Loucy (cell line): ENCODE data around the gene SAMD14.

Source experiments
- H2AFZ ChIP-seq: fragments of 200-600 bp; sonication (generic); 2 replicates; pipeline ENCODE4 v1.6.0; 2016; ENCODE audit warnings: antibody characterized with exemption, mild to moderate bottlenecking, low read length, moderate library complexity
- H3F3A ChIP-seq: fragments of 200-600 bp; 2 replicates; pipeline ENCODE4 v1.6.0; 2016; ENCODE audit warnings: antibody characterized with exemption, low read depth, mild to moderate bottlenecking
- H3K27me3 ChIP-seq: fragments of 200-600 bp; sonication (generic); 2 replicates; pipeline ENCODE4 v1.6.1; 2014; ENCODE audit warnings: low read length, mild to moderate bottlenecking; ENCODE audit not compliant: insufficient read depth, poor library complexity, severe bottlenecking
- H3K36me3 ChIP-seq: fragments of 200-600 bp; sonication (generic); 2 replicates; pipeline ENCODE4 v1.6.1; 2016; ENCODE audit warnings: low read length; ENCODE audit not compliant: insufficient read depth
- H3K4me1 ChIP-seq: fragments of 200-600 bp; sonication (generic); 2 replicates; pipeline ENCODE4 v1.5.1; 2014; ENCODE audit warnings: low read length, mild to moderate bottlenecking; ENCODE audit not compliant: insufficient read depth, poor library complexity, severe bottlenecking
- H3K4me2 ChIP-seq: fragments of 200-600 bp; sonication (generic); 2 replicates; pipeline ENCODE4 v1.6.0; 2014; ENCODE audit warnings: antibody characterized with exemption, low read length, low read depth, mild to moderate bottlenecking; ENCODE audit not compliant: poor library complexity, severe bottlenecking
- H3K4me3 ChIP-seq: fragments of 200-600 bp; sonication (generic); 2 replicates; pipeline ENCODE4 v1.5.1; 2014; ENCODE audit warnings: low read length, mild to moderate bottlenecking, mixed read lengths; ENCODE audit not compliant: poor library complexity, severe bottlenecking
- H3K79me2 ChIP-seq: fragments of 200-600 bp; sonication (generic); 2 replicates; pipeline ENCODE4 v1.6.1; 2014; ENCODE audit warnings: low read length; ENCODE audit not compliant: insufficient read depth
- H3K9ac ChIP-seq: fragments of 200-600 bp; sonication (generic); 2 replicates; pipeline ENCODE4 v1.6.0; 2014; ENCODE audit warnings: mild to moderate bottlenecking, low read depth, low read length, moderate library complexity; ENCODE audit not compliant: poor library complexity, severe bottlenecking
- H3K9me2 ChIP-seq: fragments of 200-600 bp; sonication (generic); replicated peaks from 2 replicates; pipeline ENCODE4 v1.6.1; 2016; ENCODE audit warnings: low read depth, low read length, mixed read lengths
- H3K9me3 ChIP-seq: fragments of 200-600 bp; sonication (generic); 2 replicates; pipeline ENCODE4 v1.6.1; 2014; ENCODE audit warnings: mild to moderate bottlenecking, antibody characterized with exemption, low read length, low read depth; ENCODE audit not compliant: insufficient read depth
- H4K20me1 ChIP-seq: fragments of 200-600 bp; sonication (generic); 2 replicates; pipeline ENCODE4 v1.6.0; 2014; ENCODE audit warnings: antibody characterized with exemption, low read length, mild to moderate bottlenecking; ENCODE audit not compliant: insufficient read depth, poor library complexity, severe bottlenecking
- EZH2phosphoT487 ChIP-seq: fragments of 200-600 bp; IDR thresholded peaks from 2 replicates; pipeline ENCODE4 v1.6.1; 2018; ENCODE audit warnings: antibody characterized with exemption, mild to moderate bottlenecking, moderate library complexity, borderline replicate concordance
- TF ChIP-seq, protein P1 (sequence below): fragments of 200-600 bp; sonication (generic); conservative IDR thresholded peaks from 2 replicates; pipeline ENCODE4 v1.5.1; 2014; ENCODE audit warnings: mild to moderate bottlenecking, antibody characterized with exemption, low read length

Gene SAMD14

DNA sequence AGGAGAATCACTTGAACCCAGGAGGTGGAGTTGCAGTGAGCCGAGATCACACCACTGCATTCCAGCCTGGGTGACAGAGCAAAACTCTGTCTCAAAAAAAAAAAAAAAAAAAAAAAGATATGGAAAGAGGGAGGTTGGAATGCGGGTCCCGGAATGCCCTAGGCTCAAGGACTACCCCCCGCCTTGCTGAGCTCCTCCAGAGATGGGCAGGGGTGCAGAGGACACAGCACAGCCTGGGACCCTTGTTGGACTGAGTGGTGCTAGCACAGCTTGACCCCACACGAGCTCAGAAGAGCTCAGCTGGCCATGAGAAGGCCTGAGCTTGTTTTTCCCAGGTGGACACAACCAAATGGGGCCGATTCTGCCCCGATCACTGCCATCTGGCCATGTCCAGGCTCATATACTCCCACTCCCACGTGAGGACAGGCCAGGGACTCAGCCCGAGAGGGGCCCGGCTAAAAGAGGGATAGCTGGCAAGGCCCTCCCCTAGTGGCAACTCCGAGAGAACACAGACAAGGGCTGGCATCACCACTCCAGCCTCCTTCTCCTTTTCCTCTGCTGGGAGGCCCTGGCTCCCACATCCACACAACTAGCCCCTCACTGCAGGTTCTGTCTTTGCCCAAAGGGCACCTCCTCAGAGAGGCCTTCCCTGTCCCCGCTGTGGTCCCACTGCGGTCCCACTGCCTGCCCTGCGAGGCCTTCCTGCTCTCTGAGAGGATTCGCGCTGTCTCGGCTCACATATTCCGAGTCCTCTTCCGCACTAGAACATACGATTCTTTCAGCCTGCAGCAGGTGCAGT lies 46.8 kb upstream of the SAMD14 start:
- Histone ChIP-seq H3K36me3 (no peaks in the 10 kb centered on the region), H3K9me3 (no peaks in the 10 kb centered on the region), H3F3A (no peaks in the 10 kb centered on the region), H2AFZ (no peak overlapping the region), H3K9ac (no peak overlapping the region), H3K4me3 (no peak overlapping the region), H3K79me2 (no peaks in the 10 kb centered on the region), H3K4me1 (no peaks in the 10 kb centered on the region), H3K4me2 (no peak overlapping the region), H3K9me2 (no peaks in the 10 kb centered on the region), H3K27me3 (no peaks in the 10 kb centered on the region), H4K20me1 (no peaks in the 10 kb centered on the region)
- TF ChIP-seq, protein P1, sequence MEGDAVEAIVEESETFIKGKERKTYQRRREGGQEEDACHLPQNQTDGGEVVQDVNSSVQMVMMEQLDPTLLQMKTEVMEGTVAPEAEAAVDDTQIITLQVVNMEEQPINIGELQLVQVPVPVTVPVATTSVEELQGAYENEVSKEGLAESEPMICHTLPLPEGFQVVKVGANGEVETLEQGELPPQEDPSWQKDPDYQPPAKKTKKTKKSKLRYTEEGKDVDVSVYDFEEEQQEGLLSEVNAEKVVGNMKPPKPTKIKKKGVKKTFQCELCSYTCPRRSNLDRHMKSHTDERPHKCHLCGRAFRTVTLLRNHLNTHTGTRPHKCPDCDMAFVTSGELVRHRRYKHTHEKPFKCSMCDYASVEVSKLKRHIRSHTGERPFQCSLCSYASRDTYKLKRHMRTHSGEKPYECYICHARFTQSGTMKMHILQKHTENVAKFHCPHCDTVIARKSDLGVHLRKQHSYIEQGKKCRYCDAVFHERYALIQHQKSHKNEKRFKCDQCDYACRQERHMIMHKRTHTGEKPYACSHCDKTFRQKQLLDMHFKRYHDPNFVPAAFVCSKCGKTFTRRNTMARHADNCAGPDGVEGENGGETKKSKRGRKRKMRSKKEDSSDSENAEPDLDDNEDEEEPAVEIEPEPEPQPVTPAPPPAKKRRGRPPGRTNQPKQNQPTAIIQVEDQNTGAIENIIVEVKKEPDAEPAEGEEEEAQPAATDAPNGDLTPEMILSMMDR, result no peak; the same call in 1 of the 2 replicates
- no peak for TF ChIP-seq EZH2phosphoT487

DNA sequence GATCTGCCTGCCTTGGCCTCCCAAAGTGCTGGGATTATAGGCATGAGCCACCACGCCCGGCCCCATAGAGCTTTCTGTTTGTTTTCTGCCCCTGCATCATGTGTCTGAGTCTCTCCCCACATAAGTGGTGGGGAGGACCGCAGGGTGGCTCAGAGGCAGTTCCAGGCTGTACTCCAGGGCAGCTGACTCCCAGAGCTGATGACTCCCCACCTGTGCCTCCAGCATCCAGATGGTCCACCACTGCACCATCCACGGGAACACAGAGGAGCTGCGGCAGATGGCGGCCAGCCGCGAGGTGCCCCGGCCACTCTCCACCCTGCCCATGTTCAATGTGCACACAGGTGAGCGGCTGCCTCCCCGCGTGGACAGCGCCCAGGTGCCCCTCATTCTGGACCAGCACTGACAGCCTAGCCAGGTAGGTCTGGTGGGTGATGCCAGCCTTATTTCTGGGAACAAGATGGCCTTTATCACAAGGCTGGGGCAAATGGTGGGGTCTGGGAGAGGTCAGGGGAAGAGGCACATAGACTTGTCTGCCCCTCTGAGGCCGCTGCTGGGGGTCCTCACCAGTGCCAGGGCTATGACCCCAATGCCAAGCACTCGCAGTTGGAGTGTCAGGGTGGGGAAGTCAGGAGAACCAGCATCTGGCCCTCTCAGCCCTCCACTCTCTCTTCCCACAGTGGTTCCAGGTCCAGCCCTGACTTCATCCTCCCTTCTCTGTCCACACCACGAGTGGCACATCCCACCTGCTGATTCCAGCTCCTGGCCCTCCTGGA lies 45.3 kb upstream of the SAMD14 start:
- H3K9me2 ChIP-seq, result no peaks in the 10 kb centered on the region
- TF ChIP-seq, protein P1, result no peak
- no peak for TF ChIP-seq EZH2phosphoT487
- no peaks in the 10 kb centered on the region for H3K9me3 ChIP-seq
- no peak overlapping the region for H3K9ac ChIP-seq
- no peaks in the 10 kb centered on the region for H3K79me2 ChIP-seq
- no peak overlapping the region for H2AFZ ChIP-seq
- no peak overlapping the region for H3K4me2 ChIP-seq
- no peaks in the 10 kb centered on the region for H3K27me3 ChIP-seq
- no peaks in the 10 kb centered on the region for H4K20me1 ChIP-seq
- no peaks in the 10 kb centered on the region for H3F3A ChIP-seq
- H3K36me3 ChIP-seq, result no peaks in the 10 kb centered on the region
- no peak overlapping the region for H3K4me3 ChIP-seq
- no peaks in the 10 kb centered on the region for H3K4me1 ChIP-seq

DNA sequence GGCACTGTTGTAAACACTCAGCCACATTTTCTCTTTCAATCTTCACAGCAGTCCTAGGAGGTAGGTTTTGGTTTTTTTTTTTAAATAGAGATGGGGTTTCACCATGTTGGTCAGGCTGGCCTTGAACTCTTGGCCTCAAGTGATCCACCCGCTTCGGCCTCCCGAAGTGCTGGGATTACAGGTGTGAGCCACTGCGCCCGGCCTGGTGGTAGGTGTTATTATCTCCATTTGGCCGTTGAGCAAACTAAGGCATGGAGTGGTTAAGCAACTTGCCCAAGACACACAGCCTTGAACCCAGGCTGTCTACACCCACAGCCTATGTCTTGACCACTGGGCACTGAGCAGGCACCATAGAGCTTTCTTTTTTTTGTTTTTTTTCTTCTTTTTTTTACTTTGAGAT lies 44.5 kb upstream of the SAMD14 start:
- H2AFZ ChIP-seq, result no peak overlapping the region
- H3K9me3 ChIP-seq, result no peaks in the 10 kb centered on the region
- H4K20me1 ChIP-seq, result no peaks in the 10 kb centered on the region
- H3K79me2 ChIP-seq, result no peaks in the 10 kb centered on the region
- H3K4me2 ChIP-seq, result no peak overlapping the region
- H3K9me2 ChIP-seq, result no peaks in the 10 kb centered on the region
- H3F3A ChIP-seq, result no peaks in the 10 kb centered on the region
- TF ChIP-seq, protein P1, result no peak
- no peak for TF ChIP-seq EZH2phosphoT487
- H3K4me1 ChIP-seq, result no peaks in the 10 kb centered on the region
- no peaks in the 10 kb centered on the region for H3K27me3 ChIP-seq
- H3K9ac ChIP-seq, result no peak overlapping the region
- no peak overlapping the region for H3K4me3 ChIP-seq
- no peaks in the 10 kb centered on the region for H3K36me3 ChIP-seq
